Measurements from ENCODE around the gene SLC7A14. TPM values are rescaled to one million over a fixed set of nuclear protein-coding genes. Genes with fewer than 3 reads are reported as not detected.

Gene SLC7A14
- polyA plus RNA-seq, 3 donors from 2014 or later, result not detected

DNA sequence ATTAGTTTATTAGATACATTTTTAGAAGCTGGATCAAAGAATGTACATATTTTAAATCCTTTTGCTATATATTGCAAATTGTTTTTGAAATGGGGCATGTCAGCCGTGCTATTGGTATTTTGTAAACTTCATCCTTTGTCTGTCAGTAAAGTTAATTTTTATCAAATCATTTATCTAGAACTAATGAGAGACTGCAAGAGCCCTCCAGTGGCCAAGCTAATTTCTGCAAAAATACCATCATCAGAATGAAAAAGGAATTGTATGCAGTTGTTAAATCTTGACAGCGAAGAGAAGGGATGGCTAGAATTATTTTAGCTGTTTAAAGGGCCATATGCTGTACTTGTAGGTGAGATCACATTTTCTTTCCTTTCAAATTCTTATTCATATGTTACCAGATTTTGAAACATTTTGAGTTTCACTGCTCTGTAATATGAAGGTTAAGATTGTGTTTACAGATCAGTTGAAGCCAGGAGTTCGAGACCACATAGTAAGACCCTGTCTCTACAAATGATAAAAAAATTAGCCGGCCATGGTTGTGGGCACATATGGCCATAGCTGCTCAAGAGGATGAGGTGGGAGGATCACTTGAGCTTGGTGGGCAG, 175.3 kb downstream of the SLC7A14 start:
- Mint-ChIP-seq H3K9me3 (no peaks in the 10 kb centered on the region), H3K4me3 (no peak overlapping the region), H3K27ac (no peak overlapping the region), H3K36me3 (peaks cover 0 to 3% (median 0%) of the 10 kb centered on the region in 3 donors), H3K27me3 (ENCODE audit: low read depth in 3 of 3) (peaks cover 0 to 3% (median 2%) of the 10 kb centered on the region in 3 donors), H3K4me1 (no peaks in the 10 kb centered on the region)
- no peak for DNase-seq

Other genes with a start within 250 kb of the SLC7A14 start
- 10 to 100 TPM in 2 of 3 donors, 1 to 10 TPM in 1; 4.9 to 10.8 (median 10.5) TPM for gene SKIL, start 228.4 kb downstream of the SLC7A14 start, polyA plus RNA-seq
- not detected for gene CLDN11, start 167.2 kb downstream of the SLC7A14 start, polyA plus RNA-seq